ENCODE measurements around the gene MRPL43. TPM values are rescaled to one million over a fixed set of nuclear protein-coding genes. Genes with fewer than 3 reads are reported as not detected.
A peak's percentile ranks its signal among the peaks of the same experiment; 100 is the strongest.

Gene MRPL43
- total RNA-seq, 1 experiment from 2014 or later, result 136 TPM

DNA sequence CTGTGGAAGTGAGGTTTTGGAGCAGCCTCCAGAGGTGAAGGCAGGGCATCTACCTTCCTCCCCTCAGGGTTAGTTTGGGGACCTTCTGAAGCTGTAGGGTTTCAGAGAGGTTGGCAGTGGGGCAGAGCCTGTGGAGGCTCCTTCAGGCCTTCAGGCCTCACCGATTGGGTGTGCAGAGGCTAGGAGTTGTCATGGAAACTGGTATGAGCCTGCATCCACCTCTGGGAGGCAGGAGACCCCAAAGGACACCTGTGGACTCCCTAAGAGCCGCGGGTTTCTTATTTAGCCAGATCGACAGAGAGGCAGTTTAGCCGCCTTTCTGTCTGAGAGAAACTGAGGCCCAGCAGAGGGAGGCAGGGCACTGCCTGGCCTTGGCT is 14.3 kb upstream of the MRPL43 start:
- H3K9ac ChIP-seq (ENCODE audit: low read length), result 0 out of 2 replicates have a peak overlapping the region, but pooled peaks have one; percentile 13
- no peak for DNase-seq (ENCODE audit: low read depth, low spot score)
- intact Hi-C loops (cut with micrococcal nuclease), result no loop called here
- H3K4me1 ChIP-seq (ENCODE audit: control insufficient read depth in 1 of 2, insufficient read depth in 2 of 2, low read length in 2 of 2), result peaks cover 15 to 33% of the 10 kb centered on the region in 2 experiments
- CTCF ChIA-PET, result interaction anchor here (0.6 to 8.3 kb wide), 3 partner anchors 8 to 54 kb away, joined by 3 to 118 read pairs (median 3); no protein-coding TSS in a partner anchor
- no TSS peak for BruUV-seq (replicated peaks)
- TF ChIP-seq SRF (IDR thresholded peaks at IDR 0.05; ENCODE audit: low read depth) (no peak), EGR1 (IDR thresholded peaks at IDR 0.05; ENCODE audit: low read depth) (no peak), FOSL1 (IDR thresholded peaks at IDR 0.05; ENCODE audit: low read depth) (no peak), EZH2phosphoT487 (IDR thresholded peaks at IDR 0.05; ENCODE audit: borderline replicate concordance) (no peak), SIN3A (IDR thresholded peaks at IDR 0.05; ENCODE audit: low read depth) (no peak), REST (IDR thresholded peaks at IDR 0.05; ENCODE audit: low read depth) (no peak), CEBPB (IDR thresholded peaks at IDR 0.05; ENCODE audit: low read depth) (no peak), POLR2AphosphoS5 (IDR thresholded peaks at IDR 0.05; ENCODE audit: low read depth, low read length) (no peak), EZH2 (IDR thresholded peaks at IDR 0.05) (no peak), TCF7L2 (IDR thresholded peaks at IDR 0.05; ENCODE audit: borderline replicate concordance, extremely low read depth, insufficient read depth, insufficient read length) (no peak), ELF1 (IDR thresholded peaks at IDR 0.05; ENCODE audit: borderline replicate concordance, low read depth) (no peak), RAD21 (IDR thresholded peaks at IDR 0.05; ENCODE audit: low read depth) (no peak), ZBTB33 (IDR thresholded peaks at IDR 0.05; ENCODE audit: extremely low read depth, insufficient replicate concordance, low read length) (no peak)
- TF ChIP-seq, protein P1, sequence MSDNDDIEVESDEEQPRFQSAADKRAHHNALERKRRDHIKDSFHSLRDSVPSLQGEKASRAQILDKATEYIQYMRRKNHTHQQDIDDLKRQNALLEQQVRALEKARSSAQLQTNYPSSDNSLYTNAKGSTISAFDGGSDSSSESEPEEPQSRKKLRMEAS (IDR thresholded peaks at IDR 0.05), result no peak
- peak overlapping the region; percentile 87 for H3K27ac ChIP-seq (ENCODE audit: low read depth, low read length)
- no peaks in the 10 kb centered on the region for H3K9me2 ChIP-seq (ENCODE audit: insufficient read depth)
- ATAC-seq, result no peak
- H3K4me3 ChIP-seq (replicated peaks in 1 of 2; ENCODE audit: low read depth in 1 of 2, low read length in 2 of 2), result no peak overlapping the region
- POLR2A ChIA-PET, result no interaction called here
- peaks cover 12 to 15% of the 10 kb centered on the region in 2 experiments; a peak in 3 of 4 replicates for H3K36me3 ChIP-seq (ENCODE audit: control insufficient read depth in 1 of 2, insufficient read depth in 2 of 2, low read length in 2 of 2)
- H3K27me3 ChIP-seq (ENCODE audit: insufficient read depth, low read length), result no peaks in the 10 kb centered on the region
- RAD21 ChIA-PET (ENCODE audit: low non-redundant PET in 1 of 2, low total read pairs in 2 of 2, uncharacterized antibody in 2 of 2, unreplicated experiment in 2 of 2), result no interaction called here
- no peaks in the 10 kb centered on the region for H4K20me1 ChIP-seq (ENCODE audit: insufficient read depth)
- peak overlapping the region; percentile 96; the same call in 1 of the 2 replicates for H3K4me2 ChIP-seq (ENCODE audit: low read length)
- H3K9me3 ChIP-seq (ENCODE audit: control insufficient read depth in 1 of 2, insufficient read depth in 1 of 2, low read depth in 1 of 2, low read length in 2 of 2), result no peaks in the 10 kb centered on the region
- no peak overlapping the region for H2AFZ ChIP-seq (ENCODE audit: low read depth, low read length, poor library complexity, severe bottlenecking)
- peaks cover 48% of the 10 kb centered on the region for H3K79me2 ChIP-seq (ENCODE audit: insufficient read depth, low read length)

Data from HCT116 (cell line).